Common myeloid progenitor, CD34-positive (primary cell): ENCODE results near the gene WDFY2.

ENCODE experiments used
- CTCF ChIA-PET: fragments of 350-600 bp; sonication (Branson Sonifier 250); formaldehyde crosslinking; loops from one replicate; lab custom pipeline; 2021; ENCODE audit warnings: antibody characterized with exemption; lab: Charles Lee
- POLR2A ChIA-PET: fragments of 350-600 bp; sonication (Branson Sonifier 250); formaldehyde crosslinking; loops from one replicate; lab custom pipeline; 2021; ENCODE audit warnings: antibody characterized with exemption; lab: Charles Lee
- DNase-seq, 3 donors: peaks; one replicate each; pipeline versions ENCODE4 v3.0.0 to v3.0.0-alpha.2; 2013
- H3K27ac ChIP-seq, 2 experiments: 1 replicate in 1 of 2; 2 replicates in 1 of 2; pipeline ENCODE4 v1.7.0; 2013; ENCODE audit warnings: inconsistent platforms in 2 of 2, low read length in 2 of 2, mild to moderate bottlenecking in 2 of 2, low read depth in 1 of 2, moderate library complexity in 1 of 2; ENCODE audit not compliant: severe bottlenecking in 2 of 2, insufficient read depth in 1 of 2, poor library complexity in 1 of 2
- H3K27me3 ChIP-seq, 5 experiments: replicated peaks in 2 of 5; 1 replicate in 3 of 5; 2 replicates in 2 of 5; pipeline versions ENCODE4 v1.6.1 to v1.7.0; 2013; ENCODE audit warnings: low read length in 4 of 5, mild to moderate bottlenecking in 2 of 5, moderate library complexity in 2 of 5, inconsistent platforms in 1 of 5; ENCODE audit not compliant: insufficient read depth in 5 of 5, control insufficient read depth in 4 of 5
- H3K36me3 ChIP-seq, 4 experiments: 1 replicate in 2 of 4; 2 replicates in 2 of 4; pipeline versions ENCODE4 v1.6.1 to v1.7.0; 2013; ENCODE audit warnings: low read length in 3 of 4, control low read depth in 1 of 4, mild to moderate bottlenecking in 1 of 4; ENCODE audit not compliant: control insufficient read depth in 4 of 4, insufficient read depth in 4 of 4
- H3K4me1 ChIP-seq, 4 experiments: 1 replicate in 3 of 4; 2 replicates in 1 of 4; pipeline versions ENCODE4 v1.6.1 to v1.7.1; 2013; ENCODE audit warnings: low read length in 3 of 4, mild to moderate bottlenecking in 3 of 4, control low read depth in 1 of 4, inconsistent platforms in 1 of 4, moderate library complexity in 1 of 4; ENCODE audit not compliant: control insufficient read depth in 4 of 4, insufficient read depth in 4 of 4; ENCODE audit errors: control extremely low read depth in 1 of 4
- H3K4me3 ChIP-seq, 7 experiments: 1 replicate in 4 of 7; 2 replicates in 3 of 7; pipeline versions ENCODE4 v1.5.1 to v1.7.0; 2013; ENCODE audit warnings: mild to moderate bottlenecking in 7 of 7, low read length in 6 of 7, moderate library complexity in 6 of 7, inconsistent platforms in 2 of 7, low read depth in 2 of 7, control low read depth in 1 of 7; ENCODE audit not compliant: insufficient read depth in 4 of 7, control insufficient read depth in 1 of 7; ENCODE audit errors: extremely low read depth in 1 of 7
- H3K9me3 ChIP-seq, 5 experiments: 1 replicate in 4 of 5; 2 replicates in 1 of 5; pipeline versions ENCODE4 v1.6.1 to v1.7.1; 2013; ENCODE audit warnings: low read length in 4 of 5, mild to moderate bottlenecking in 2 of 5, inconsistent platforms in 1 of 5, low read depth in 1 of 5, moderate library complexity in 1 of 5; ENCODE audit not compliant: control insufficient read depth in 4 of 5, insufficient read depth in 2 of 5; ENCODE audit errors: control extremely low read depth in 1 of 5
- WGBS: methylation state at CpG from one replicate; pipeline ENCODE4 v1.1.5; 2013; ENCODE audit not compliant: insufficient coverage; 5-methylcytosine and 5-hydroxymethylcytosine counted together

WDFY2 gene

DNA sequence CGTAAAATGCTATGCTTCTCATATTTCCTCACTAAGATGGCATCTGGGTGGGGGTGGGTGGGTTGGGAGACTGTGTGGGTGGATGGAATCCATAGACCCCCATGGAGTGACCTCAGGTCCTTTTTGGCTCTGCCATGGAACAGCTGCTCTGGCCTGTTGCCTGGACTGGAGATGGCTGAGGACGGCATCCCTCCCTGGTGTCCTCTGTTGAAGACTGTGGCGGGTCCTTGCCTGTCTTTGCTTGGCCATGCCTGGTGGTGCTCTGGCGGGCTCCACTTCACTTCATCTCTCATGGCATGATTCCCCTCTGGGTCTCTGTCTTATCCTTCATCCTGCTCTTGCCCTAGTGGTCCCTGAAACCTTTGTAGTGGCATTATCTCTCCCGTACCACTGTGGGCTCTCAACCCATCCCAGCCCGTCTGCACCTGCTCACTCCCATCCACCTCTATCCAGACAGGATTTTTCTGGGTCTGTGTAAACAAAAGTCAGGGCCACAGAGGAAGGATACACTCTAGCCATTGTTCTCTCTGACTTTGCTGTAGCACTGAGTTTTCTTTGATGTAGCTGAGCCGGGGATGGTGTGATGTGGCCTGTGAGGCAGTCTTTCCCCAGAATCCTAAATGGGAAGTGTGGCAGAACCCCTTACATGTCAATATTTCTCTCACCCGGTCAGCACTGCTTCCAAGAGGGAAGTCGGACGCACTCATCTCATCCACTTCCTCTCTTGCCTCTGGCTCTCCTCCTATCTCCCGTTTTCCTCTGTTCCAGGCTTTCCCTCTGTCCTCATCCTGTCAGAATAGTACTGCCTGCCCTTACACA lies 36.1 kb downstream of the WDFY2 start:
- POLR2A ChIA-PET, result no interaction called here
- peaks cover 9 to 27% (median 22%) of the 10 kb centered on the region in 4 experiments for H3K4me1 ChIP-seq
- H3K27me3 ChIP-seq, result no peaks in the 10 kb centered on the region
- H3K4me3 ChIP-seq, result no peak overlapping the region
- no peaks in the 10 kb centered on the region for H3K9me3 ChIP-seq
- H3K36me3 ChIP-seq, result peaks cover 0 to 3% (median 0%) of the 10 kb centered on the region in 4 experiments
- DNase-seq, result no peak
- H3K27ac ChIP-seq, result no peak overlapping the region
- CTCF ChIA-PET, result interaction anchor here (1.3 kb wide), 1 partner anchor 29 kb away, joined by 3 read pairs; no protein-coding TSS in a partner anchor
- WGBS, result 97% methylated on average over 9 of the region's 11 CpGs

DNA sequence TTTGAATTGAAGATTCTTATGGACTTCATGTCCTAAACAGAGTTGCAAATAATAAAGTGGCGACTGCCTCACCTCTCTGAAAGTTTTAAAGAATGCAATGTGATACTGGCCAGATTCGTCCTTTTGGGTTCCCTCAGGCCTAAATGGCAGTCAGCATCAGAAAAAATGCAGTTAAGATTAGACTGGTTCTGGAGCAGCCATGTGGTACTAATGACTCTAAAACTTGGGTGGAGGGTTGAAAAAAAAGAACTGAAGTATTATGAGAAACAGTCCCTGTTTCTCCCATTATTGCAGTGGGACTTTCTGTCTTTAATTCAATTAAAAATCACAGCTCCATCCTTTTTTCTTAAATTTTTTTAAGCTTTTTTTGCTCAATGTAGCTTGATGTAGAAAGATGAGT lies 37.3 kb downstream of the WDFY2 start:
- peaks cover 9 to 37% (median 26%) of the 10 kb centered on the region in 4 experiments for H3K4me1 ChIP-seq
- DNase-seq, result no peak
- ChIA-PET POLR2A (no interaction called here), CTCF (interaction anchor here (1.6 kb wide), 1 partner anchor 29 kb away, joined by 3 read pairs; no protein-coding TSS in a partner anchor)
- no peaks in the 10 kb centered on the region for H3K27me3 ChIP-seq
- no peaks in the 10 kb centered on the region for H3K9me3 ChIP-seq
- H3K27ac ChIP-seq, result no peak overlapping the region
- no peak overlapping the region for H3K4me3 ChIP-seq
- peaks cover 0 to 3% (median 0%) of the 10 kb centered on the region in 4 experiments for H3K36me3 ChIP-seq
- WGBS, result 82% methylated on average over 2 of the region's 2 CpGs

DNA sequence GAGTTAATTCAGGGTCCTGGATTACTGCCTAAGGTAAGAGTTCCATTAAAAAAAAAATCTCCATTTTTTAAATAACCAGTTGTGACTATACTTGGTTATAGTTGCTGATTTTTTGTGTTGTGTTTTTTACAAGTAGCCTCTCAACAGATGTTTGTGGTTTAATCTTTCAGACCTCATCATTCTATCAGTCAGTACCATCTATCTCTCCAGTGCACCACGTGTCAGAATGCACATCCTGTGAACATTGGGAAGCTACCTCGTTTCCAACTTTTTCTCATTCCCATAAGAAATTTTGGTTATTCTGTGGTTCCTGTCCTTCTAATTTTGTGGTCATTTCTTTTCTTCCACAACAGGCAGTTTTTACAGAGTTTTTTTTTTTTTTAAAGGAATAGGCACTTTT lies 39.2 kb downstream of the WDFY2 start:
- ChIA-PET POLR2A (interaction anchor here (1.2 kb wide), 2 partner anchors 170 to 233 kb away, joined by 3 read pairs; partner anchors contain the start of gene INTS6), CTCF (interaction anchor here (0.6 kb wide), 1 partner anchor 187 kb away, joined by 3 read pairs; no protein-coding TSS in a partner anchor)
- peaks cover 9 to 40% (median 28%) of the 10 kb centered on the region in 4 experiments for H3K4me1 ChIP-seq

DNA sequence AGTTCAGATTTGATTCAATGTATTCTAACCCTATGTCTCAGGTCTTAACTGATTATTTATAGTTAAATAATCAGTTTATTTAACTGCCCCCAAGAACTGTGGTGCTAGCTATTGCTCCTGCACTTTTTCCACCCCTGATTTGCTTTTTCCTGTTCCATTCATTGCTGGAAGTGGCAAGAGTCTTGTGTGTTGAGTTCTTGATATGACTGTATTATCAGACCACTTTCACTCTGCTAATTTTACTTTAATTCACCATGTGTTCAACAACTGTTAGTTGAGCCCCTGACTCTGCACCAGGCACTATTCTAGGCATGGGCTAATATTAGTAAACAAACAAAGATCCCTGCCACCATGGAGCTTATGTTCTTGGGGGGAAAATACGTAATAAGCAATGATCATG lies 39.9 kb downstream of the WDFY2 start:
- Histone ChIP-seq H3K27ac (no peak overlapping the region), H3K36me3 (peaks cover 0 to 2% (median 0%) of the 10 kb centered on the region in 4 experiments), H3K4me3 (no peak overlapping the region), H3K9me3 (no peaks in the 10 kb centered on the region), H3K4me1 (peaks cover 14 to 44% (median 27%) of the 10 kb centered on the region in 4 experiments), H3K27me3 (no peaks in the 10 kb centered on the region)
- ChIA-PET CTCF (no interaction called here), POLR2A (interaction anchor here (0.7 to 1.2 kb wide), 3 partner anchors 169 to 234 kb away, joined by 3 to 4 read pairs (median 3); partner anchors contain the start of gene INTS6)
- no peak for DNase-seq
- 83% methylated on average over 1 of the region's 1 CpG for WGBS

More for the DNA sequence above, 39.2 kb downstream of the WDFY2 start:
- H3K27ac ChIP-seq, result no peak overlapping the region
- no peaks in the 10 kb centered on the region for H3K9me3 ChIP-seq
- H3K36me3 ChIP-seq, result peaks cover 0 to 3% (median 0%) of the 10 kb centered on the region in 4 experiments
- WGBS, result 0% methylated on average over 1 of the region's 2 CpGs
- DNase-seq, result peak in 2 of 3 donors; percentile 53 to 69
- no peaks in the 10 kb centered on the region for H3K27me3 ChIP-seq
- peak overlapping the region in 1 of 7 experiments; percentile 20 for H3K4me3 ChIP-seq

DNA sequence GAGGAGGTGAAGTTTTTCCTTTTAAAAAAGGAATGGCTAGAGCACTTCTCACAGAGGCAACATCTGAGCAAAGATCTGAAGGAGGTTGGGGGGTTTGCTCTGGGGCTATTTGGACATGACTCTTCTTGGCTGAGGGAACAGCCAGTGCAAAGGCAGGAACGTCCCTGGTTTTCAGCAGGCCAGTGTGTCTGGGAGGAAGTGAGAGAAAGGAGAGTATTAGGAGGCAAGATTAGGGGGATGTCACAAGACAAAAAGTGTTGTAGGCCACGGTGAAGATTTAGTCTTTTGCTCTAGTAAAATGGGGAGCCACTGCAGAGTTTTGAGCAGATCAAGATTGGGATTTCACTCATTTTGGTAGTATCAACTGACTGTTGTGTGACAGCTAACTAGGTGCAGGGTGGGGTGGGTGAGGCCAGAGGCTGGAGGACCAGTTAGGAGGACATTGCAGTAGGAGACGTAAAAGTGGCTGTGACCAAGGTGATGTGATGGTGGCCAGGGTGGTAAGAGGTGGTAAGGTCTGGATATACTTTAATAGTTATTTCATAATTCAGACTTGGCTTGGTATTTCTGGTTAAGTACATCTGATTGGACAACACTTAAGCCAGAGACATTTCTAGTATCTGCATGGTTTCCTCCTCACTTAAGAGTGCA lies 40.6 kb downstream of the WDFY2 start:
- Histone ChIP-seq H3K4me1 (peaks cover 15 to 50% (median 28%) of the 10 kb centered on the region in 4 experiments), H3K4me3 (no peak overlapping the region), H3K27me3 (no peaks in the 10 kb centered on the region), H3K36me3 (no peaks in the 10 kb centered on the region), H3K9me3 (no peaks in the 10 kb centered on the region), H3K27ac (no peak overlapping the region)
- ChIA-PET CTCF (no interaction called here), POLR2A (interaction anchor here (0.7 kb wide), 1 partner anchor 170 kb away, joined by 4 read pairs; no protein-coding TSS in a partner anchor)
- DNase-seq, result no peak
- 54% methylated on average over 3 of the region's 3 CpGs for WGBS

DNA sequence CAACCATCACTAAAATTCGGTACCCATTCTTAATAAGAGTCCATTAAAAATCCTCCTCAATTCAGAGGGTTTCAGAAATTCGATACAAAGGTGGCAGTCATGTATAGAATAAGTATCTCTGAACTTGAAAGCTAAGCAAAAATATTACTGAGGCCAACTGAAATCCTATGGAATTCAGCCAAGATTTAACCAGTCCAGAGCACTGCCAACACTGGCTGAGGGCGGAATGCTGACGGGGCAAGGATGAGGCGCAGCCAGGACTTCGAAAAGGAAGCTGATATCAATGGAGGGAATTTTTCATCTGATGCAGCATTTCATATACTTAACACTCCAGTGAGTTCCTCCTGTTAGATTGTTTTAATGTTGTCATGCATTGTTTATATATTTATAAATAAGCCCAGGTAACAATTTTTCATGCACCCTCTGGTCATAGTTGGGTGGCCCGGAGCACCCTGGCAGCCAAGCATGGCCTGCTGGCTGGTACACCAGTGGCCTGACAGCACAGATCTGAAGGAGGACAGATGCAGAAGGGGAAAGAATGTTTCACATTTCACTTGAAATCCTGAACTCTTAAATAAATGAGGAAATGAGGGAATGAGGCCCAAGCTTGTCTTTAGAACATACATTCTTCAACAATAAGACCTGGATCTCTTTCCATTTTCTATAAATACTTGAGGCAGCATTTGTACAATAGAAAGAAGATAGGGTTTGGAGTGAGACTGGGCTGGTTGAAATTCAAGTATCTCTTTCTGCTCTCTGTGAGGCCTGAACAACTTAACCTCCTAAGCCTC lies 41.5 kb downstream of the WDFY2 start:
- H3K27ac ChIP-seq, result no peak overlapping the region
- H3K9me3 ChIP-seq, result no peaks in the 10 kb centered on the region
- ChIA-PET POLR2A (no interaction called here), CTCF (interaction anchor here (0.8 to 0.9 kb wide), 3 partner anchors 14 to 180 kb away, joined by 3 read pairs; no protein-coding TSS in a partner anchor)
- H3K4me3 ChIP-seq, result no peak overlapping the region
- 95% methylated on average over 4 of the region's 7 CpGs for WGBS
- no peak for DNase-seq
- peaks cover 15 to 52% (median 29%) of the 10 kb centered on the region in 4 experiments for H3K4me1 ChIP-seq
- no peaks in the 10 kb centered on the region for H3K36me3 ChIP-seq
- H3K27me3 ChIP-seq, result no peaks in the 10 kb centered on the region
